ENCODE results near the gene FAM219A.
A peak's percentile ranks its signal among the peaks of the same experiment; 100 is the strongest.

Gene FAM219A

GRCh38 chr9:34428325-34428958 is 29.9 kb downstream of the FAM219A start:
- Histone ChIP-seq H3K27me3 (replicated peaks in 2 of 5; ENCODE audit: control insufficient read depth in 4 of 5, insufficient read depth in 5 of 5, low read length in 4 of 5) (no peaks in the 10 kb centered on the region), H3K4me3 (ENCODE audit: control insufficient read depth in 1 of 7, extremely low read depth in 1 of 7, insufficient read depth in 4 of 7, low read depth in 2 of 7, low read length in 6 of 7) (no peak overlapping the region), H3K4me1 (ENCODE audit: control extremely low read depth in 1 of 4, control insufficient read depth in 4 of 4, insufficient read depth in 4 of 4, low read length in 3 of 4) (no peaks in the 10 kb centered on the region), H3K36me3 (ENCODE audit: control insufficient read depth in 4 of 4, insufficient read depth in 4 of 4, low read length in 3 of 4) (no peaks in the 10 kb centered on the region), H3K9me3 (ENCODE audit: control extremely low read depth in 1 of 5, control insufficient read depth in 4 of 5, insufficient read depth in 2 of 5, low read depth in 1 of 5, low read length in 4 of 5) (no peaks in the 10 kb centered on the region), H3K27ac (ENCODE audit: insufficient read depth in 1 of 2, low read depth in 1 of 2, low read length in 2 of 2, poor library complexity in 1 of 2, severe bottlenecking in 2 of 2) (no peak overlapping the region)
- CTCF ChIA-PET: interaction anchor here (1.0 to 4.7 kb wide), 5 partner anchors 12 to 73 kb away, joined by 3 to 25 read pairs (median 4); no protein-coding TSS in a partner anchor
- DNase-seq: no peak
- POLR2A ChIA-PET: no interaction called here
- WGBS (ENCODE audit: insufficient coverage): 100% methylated on average over 2 of the region's 2 CpGs

GRCh38 chr9:34426347-34427074 is 31.9 kb downstream of the FAM219A start:
- H3K4me1 ChIP-seq (ENCODE audit: control extremely low read depth in 1 of 4, control insufficient read depth in 4 of 4, insufficient read depth in 4 of 4, low read length in 3 of 4): no peaks in the 10 kb centered on the region
- no peaks in the 10 kb centered on the region for H3K9me3 ChIP-seq (ENCODE audit: control extremely low read depth in 1 of 5, control insufficient read depth in 4 of 5, insufficient read depth in 2 of 5, low read depth in 1 of 5, low read length in 4 of 5)
- no peaks in the 10 kb centered on the region for H3K27me3 ChIP-seq (replicated peaks in 2 of 5; ENCODE audit: control insufficient read depth in 4 of 5, insufficient read depth in 5 of 5, low read length in 4 of 5)
- no peak overlapping the region for H3K4me3 ChIP-seq (ENCODE audit: control insufficient read depth in 1 of 7, extremely low read depth in 1 of 7, insufficient read depth in 4 of 7, low read depth in 2 of 7, low read length in 6 of 7)
- DNase-seq: no peak
- WGBS (ENCODE audit: insufficient coverage): 89% methylated on average over 5 of the region's 5 CpGs
- no peaks in the 10 kb centered on the region for H3K36me3 ChIP-seq (ENCODE audit: control insufficient read depth in 4 of 4, insufficient read depth in 4 of 4, low read length in 3 of 4)
- CTCF ChIA-PET: no interaction called here
- POLR2A ChIA-PET: no interaction called here
- no peak overlapping the region for H3K27ac ChIP-seq (ENCODE audit: insufficient read depth in 1 of 2, low read depth in 1 of 2, low read length in 2 of 2, poor library complexity in 1 of 2, severe bottlenecking in 2 of 2)

- H3K27ac ChIP-seq (ENCODE audit: insufficient read depth in 1 of 2, low read depth in 1 of 2, low read length in 2 of 2, poor library complexity in 1 of 2, severe bottlenecking in 2 of 2): no peak overlapping the region
- H3K9me3 ChIP-seq (ENCODE audit: control extremely low read depth in 1 of 5, control insufficient read depth in 4 of 5, insufficient read depth in 2 of 5, low read depth in 1 of 5, low read length in 4 of 5): no peaks in the 10 kb centered on the region
- DNase-seq: no peak
- POLR2A ChIA-PET: no interaction called here
- no peaks in the 10 kb centered on the region for H3K27me3 ChIP-seq (replicated peaks in 2 of 5; ENCODE audit: control insufficient read depth in 4 of 5, insufficient read depth in 5 of 5, low read length in 4 of 5)
- no peak overlapping the region for H3K4me3 ChIP-seq (ENCODE audit: control insufficient read depth in 1 of 7, extremely low read depth in 1 of 7, insufficient read depth in 4 of 7, low read depth in 2 of 7, low read length in 6 of 7)
- WGBS (ENCODE audit: insufficient coverage): 96% methylated on average over 4 of the region's 4 CpGs
- CTCF ChIA-PET: no interaction called here
- H3K4me1 ChIP-seq (ENCODE audit: control extremely low read depth in 1 of 4, control insufficient read depth in 4 of 4, insufficient read depth in 4 of 4, low read length in 3 of 4): no peaks in the 10 kb centered on the region
- no peaks in the 10 kb centered on the region for H3K36me3 ChIP-seq (ENCODE audit: control insufficient read depth in 4 of 4, insufficient read depth in 4 of 4, low read length in 3 of 4)
These were observed 38.5 kb downstream of the FAM219A start for GRCh38 chr9:34419716-34420504.

GRCh38 chr9:34417734-34418133 is 40.6 kb downstream of the FAM219A start:
- no peaks in the 10 kb centered on the region for H3K27me3 ChIP-seq (replicated peaks in 2 of 5; ENCODE audit: control insufficient read depth in 4 of 5, insufficient read depth in 5 of 5, low read length in 4 of 5)
- WGBS (ENCODE audit: insufficient coverage): no CpG with 5 or more reads among the region's 3 CpGs
- H3K4me3 ChIP-seq (ENCODE audit: control insufficient read depth in 1 of 7, extremely low read depth in 1 of 7, insufficient read depth in 4 of 7, low read depth in 2 of 7, low read length in 6 of 7): no peak overlapping the region
- H3K27ac ChIP-seq (ENCODE audit: insufficient read depth in 1 of 2, low read depth in 1 of 2, low read length in 2 of 2, poor library complexity in 1 of 2, severe bottlenecking in 2 of 2): no peak overlapping the region
- H3K9me3 ChIP-seq (ENCODE audit: control extremely low read depth in 1 of 5, control insufficient read depth in 4 of 5, insufficient read depth in 2 of 5, low read depth in 1 of 5, low read length in 4 of 5): no peaks in the 10 kb centered on the region
- H3K4me1 ChIP-seq (ENCODE audit: control extremely low read depth in 1 of 4, control insufficient read depth in 4 of 4, insufficient read depth in 4 of 4, low read length in 3 of 4): no peaks in the 10 kb centered on the region
- POLR2A ChIA-PET: no interaction called here
- CTCF ChIA-PET: interaction anchor here (1.9 to 5.1 kb wide), 2 partner anchors 13 to 84 kb away, joined by 4 to 24 read pairs; no protein-coding TSS in a partner anchor
- no peaks in the 10 kb centered on the region for H3K36me3 ChIP-seq (ENCODE audit: control insufficient read depth in 4 of 4, insufficient read depth in 4 of 4, low read length in 3 of 4)
- no peak for DNase-seq

- Histone ChIP-seq H3K27ac (ENCODE audit: insufficient read depth in 1 of 2, low read depth in 1 of 2, low read length in 2 of 2, poor library complexity in 1 of 2, severe bottlenecking in 2 of 2) (no peak overlapping the region), H3K36me3 (ENCODE audit: control insufficient read depth in 4 of 4, insufficient read depth in 4 of 4, low read length in 3 of 4) (no peaks in the 10 kb centered on the region), H3K27me3 (replicated peaks in 2 of 5; ENCODE audit: control insufficient read depth in 4 of 5, insufficient read depth in 5 of 5, low read length in 4 of 5) (no peaks in the 10 kb centered on the region), H3K4me1 (ENCODE audit: control extremely low read depth in 1 of 4, control insufficient read depth in 4 of 4, insufficient read depth in 4 of 4, low read length in 3 of 4) (no peaks in the 10 kb centered on the region), H3K9me3 (ENCODE audit: control extremely low read depth in 1 of 5, control insufficient read depth in 4 of 5, insufficient read depth in 2 of 5, low read depth in 1 of 5, low read length in 4 of 5) (no peaks in the 10 kb centered on the region), H3K4me3 (ENCODE audit: control insufficient read depth in 1 of 7, extremely low read depth in 1 of 7, insufficient read depth in 4 of 7, low read depth in 2 of 7, low read length in 6 of 7) (no peak overlapping the region)
- DNase-seq: peak; percentile 28 to 71 (median 67)
- WGBS (ENCODE audit: insufficient coverage): 0% methylated on average over 1 of the region's 6 CpGs
- CTCF ChIA-PET: interaction anchor here (0.7 to 5.1 kb wide), 2 partner anchors 9 to 23 kb away, joined by 3 to 24 read pairs; no protein-coding TSS in a partner anchor
- POLR2A ChIA-PET: interaction anchor here (0.9 kb wide), 1 partner anchor 9 kb away, joined by 4 read pairs; no protein-coding TSS in a partner anchor
These were observed 45.0 kb downstream of the FAM219A start for GRCh38 chr9:34413231-34413852.

GRCh38 chr9:34412336-34412735 is 46.0 kb downstream of the FAM219A start:
- no peak for DNase-seq
- Histone ChIP-seq H3K27ac (ENCODE audit: insufficient read depth in 1 of 2, low read depth in 1 of 2, low read length in 2 of 2, poor library complexity in 1 of 2, severe bottlenecking in 2 of 2) (no peak overlapping the region), H3K4me1 (ENCODE audit: control extremely low read depth in 1 of 4, control insufficient read depth in 4 of 4, insufficient read depth in 4 of 4, low read length in 3 of 4) (peaks cover 0 to 2% (median 0%) of the 10 kb centered on the region in 4 experiments), H3K36me3 (ENCODE audit: control insufficient read depth in 4 of 4, insufficient read depth in 4 of 4, low read length in 3 of 4) (no peaks in the 10 kb centered on the region), H3K9me3 (ENCODE audit: control extremely low read depth in 1 of 5, control insufficient read depth in 4 of 5, insufficient read depth in 2 of 5, low read depth in 1 of 5, low read length in 4 of 5) (no peaks in the 10 kb centered on the region), H3K27me3 (replicated peaks in 2 of 5; ENCODE audit: control insufficient read depth in 4 of 5, insufficient read depth in 5 of 5, low read length in 4 of 5) (no peaks in the 10 kb centered on the region), H3K4me3 (ENCODE audit: control insufficient read depth in 1 of 7, extremely low read depth in 1 of 7, insufficient read depth in 4 of 7, low read depth in 2 of 7, low read length in 6 of 7) (no peak overlapping the region)
- 100% methylated on average over 1 of the region's 1 CpG for WGBS (ENCODE audit: insufficient coverage)
- ChIA-PET CTCF (interaction anchor here (0.7 to 1.0 kb wide), 2 partner anchors 9 to 24 kb away, joined by 3 to 5 read pairs; no protein-coding TSS in a partner anchor), POLR2A (interaction anchor here (0.9 kb wide), 1 partner anchor 10 kb away, joined by 4 read pairs; no protein-coding TSS in a partner anchor)

All from common myeloid progenitor, CD34-positive (primary cell).